A549 (cell line): ENCODE data around the gene NIT2. TPM values are rescaled to one million over a fixed set of nuclear protein-coding genes. Genes with fewer than 3 reads are reported as not detected.

Experiments
- ATAC-seq, 2 experiments: fragments of 200-7000 bp in 1 of 2; fragments of >200 bp in 1 of 2; cut with Nextera tagmentation in 1 of 2; cut with Tn5 transposase in 1 of 2; 3 replicates each; pipeline versions ENCODE4 v1.8.0 to v1.9.1; 2018 to 2020; ENCODE audit warnings: mild to moderate bottlenecking in 1 of 2, moderate library complexity in 1 of 2
- CTCF ChIA-PET: fragments of 300-600 bp; sonication (Branson Sonifier 250); formaldehyde crosslinking; extraction: SDS; loops from one replicate; lab custom pipeline; 2021; ENCODE audit warnings: antibody characterized with exemption, inconsistent platforms; lab: Yijun Ruan, JAX
- POLR2A ChIA-PET: fragments of 350-600 bp; formaldehyde crosslinking; extraction: SDS; loops from one replicate; lab custom pipeline; 2021; ENCODE audit warnings: antibody characterized with exemption, inconsistent platforms; lab: Yijun Ruan, JAX
- DNase-seq, 2 experiments: peaks; one replicate each; pipeline versions ENCODE4 v3.0.0 to v3.0.0-alpha.2; 2011 to 2016; ENCODE audit warnings: low read depth in 1 of 2, low spot score in 1 of 2
- FAIRE-seq: peaks from 2 replicates; lab custom pipeline; 2011; peaks lifted over from hg19 to GRCh38; lab: Jason Lieb, UNC
- H3K27ac ChIP-seq, 2 experiments: fragments of >200 bp; sonication (Bioruptor Twin); formaldehyde crosslinking; 3 replicates each; pipeline ENCODE4 v1.5.1; 2016 to 2017
- H3K4me1 ChIP-seq: fragments of >200 bp; sonication (Bioruptor Twin); formaldehyde crosslinking; 3 replicates; pipeline ENCODE4 v1.6.1; 2016
- H3K4me2 ChIP-seq: fragments of >200 bp; sonication (Bioruptor Twin); formaldehyde crosslinking; 3 replicates; pipeline ENCODE4 v1.6.1; 2016
- H3K4me3 ChIP-seq: fragments of >200 bp; sonication (Bioruptor Twin); formaldehyde crosslinking; 3 replicates; pipeline ENCODE4 v1.5.1; 2016
- H3K9me3 ChIP-seq: fragments of >200 bp; sonication (Bioruptor Twin); formaldehyde crosslinking; 3 replicates; pipeline ENCODE4 v1.6.1; 2016
- CEBPB ChIP-seq, 2 experiments: fragments of >200 bp in 1 of 2; sonication (Bioruptor Twin) in 1 of 2; formaldehyde crosslinking in 1 of 2; IDR thresholded peaks; 2 replicates each; pipeline ENCODE4 v1.6.1; 2012 to 2016
- EHF ChIP-seq: fragments of 250-450 bp; sonication (Bioruptor Pico); IDR thresholded peaks from 2 replicates; pipeline ENCODE4 v1.5.0; 2020; ENCODE audit warnings: mild to moderate bottlenecking
- EHMT2 ChIP-seq: fragments of 200-600 bp; sonication (generic); IDR thresholded peaks from 2 replicates; pipeline ENCODE4 v1.6.1; 2016; ENCODE audit warnings: antibody characterized with exemption, low read depth, mild to moderate bottlenecking, moderate library complexity
- FOSL2 ChIP-seq, 2 experiments: fragments of 450-650 bp in 1 of 2; fragments of >200 bp in 1 of 2; sonication (Bioruptor Twin) in 1 of 2; formaldehyde crosslinking; IDR thresholded peaks; 2 replicates each; pipeline versions ENCODE4 v1.5.0 to v1.6.1; 2016 to 2020; ENCODE audit warnings: mild to moderate bottlenecking in 1 of 2, moderate library complexity in 1 of 2
- FOXS1 ChIP-seq: fragments of 250-450 bp; sonication (Bioruptor Pico); IDR thresholded peaks from 2 replicates; pipeline ENCODE4 v1.5.0; 2020; ENCODE audit warnings: mild to moderate bottlenecking, moderate library complexity
- HES2 ChIP-seq: fragments of >200 bp; sonication (Bioruptor Twin); formaldehyde crosslinking; IDR thresholded peaks from 2 replicates; pipeline ENCODE4 v1.6.1; 2016
- HOXB13 ChIP-seq: fragments of 250-450 bp; sonication (Bioruptor Pico); IDR thresholded peaks from 2 replicates; pipeline ENCODE4 v1.5.0; 2020; ENCODE audit warnings: low read depth, mild to moderate bottlenecking, moderate library complexity
- HOXB5 ChIP-seq: fragments of 250-450 bp; sonication (Bioruptor Pico); IDR thresholded peaks from 2 replicates; pipeline ENCODE4 v1.5.0; 2020; ENCODE audit warnings: mild to moderate bottlenecking, moderate library complexity
- MAFK ChIP-seq: fragments of 450-650 bp; IDR thresholded peaks from 2 replicates; pipeline ENCODE4 v1.6.1; 2014; ENCODE audit not compliant: partially characterized antibody
- MAX ChIP-seq: IDR thresholded peaks from 2 replicates; pipeline ENCODE4 v1.6.1; 2012
- MAZ ChIP-seq: fragments of 150-350 bp; IDR thresholded peaks from 2 replicates; pipeline ENCODE4 v1.6.1; 2014; ENCODE audit warnings: antibody characterized with exemption, low read depth, low read length, borderline replicate concordance
- NPAS2 ChIP-seq: fragments of 250-450 bp; sonication (Bioruptor Pico); IDR thresholded peaks from 2 replicates; pipeline ENCODE4 v1.8.0; 2022; ENCODE audit warnings: mild to moderate bottlenecking, moderate library complexity, borderline replicate concordance
- POLR2A ChIP-seq: IDR thresholded peaks from 2 replicates; pipeline ENCODE4 v1.6.1; 2012; ENCODE audit warnings: mild to moderate bottlenecking, low read length
- REST ChIP-seq: fragments of 200-600 bp; sonication (generic); IDR thresholded peaks from 2 replicates; pipeline ENCODE4 v1.6.1; 2016; ENCODE audit warnings: antibody characterized with exemption, mild to moderate bottlenecking, moderate library complexity
- SMC3 ChIP-seq: fragments of >200 bp; sonication (Bioruptor Twin); formaldehyde crosslinking; IDR thresholded peaks from 3 replicates; pipeline ENCODE4 v1.6.1; 2018; ENCODE audit warnings: inconsistent platforms
- SREBF2 ChIP-seq: fragments of 450-650 bp; IDR thresholded peaks from 2 replicates; pipeline ENCODE4 v1.6.1; 2014; ENCODE audit warnings: mild to moderate bottlenecking, moderate library complexity
- ZC3H11A ChIP-seq: fragments of 450-650 bp; IDR thresholded peaks from 2 replicates; pipeline ENCODE4 v1.6.1; 2014; ENCODE audit warnings: antibody characterized with exemption, mild to moderate bottlenecking
- ZFP36 ChIP-seq: fragments of 450-650 bp; IDR thresholded peaks from 2 replicates; pipeline ENCODE4 v1.6.1; 2014; ENCODE audit warnings: borderline replicate concordance; ENCODE audit not compliant: partially characterized antibody
- ZNF302 ChIP-seq: fragments of 250-450 bp; sonication (Bioruptor Pico); IDR thresholded peaks from 2 replicates; pipeline ENCODE4 v1.9.0; 2021; ENCODE audit warnings: inconsistent platforms, mild to moderate bottlenecking, moderate library complexity
- WGBS: methylation state at CpG from one replicate; pipeline ENCODE4 v1.1.6; 2017; ENCODE audit errors: missing lambda C conversion rate; 5-methylcytosine and 5-hydroxymethylcytosine counted together
- polyA plus RNA-seq, 4 experiments: library from polyadenylated mRNA; depleted of rRNA in 3 of 4; stranded (reverse); fragments of >200 nt; fragmentation: RNase III in 1 of 4; extraction: RNeasy Plus Mini Kit Qiagen cat#74134 plus additional on column Dnase treatment in 1 of 4; gene quantifications; 2 replicates in 3 of 4; 3 replicates in 1 of 4; pipeline ENCODE4 v1.2.3, GENCODE V29; 2011 to 2017
- TF ChIP-seq, protein P1 (sequence below): IDR thresholded peaks from 2 replicates; pipeline ENCODE4 v1.6.1; 2012; ENCODE audit warnings: low read depth, borderline replicate concordance
- TF ChIP-seq, protein P2 (sequence below): IDR thresholded peaks from 2 replicates; pipeline ENCODE4 v1.6.1; 2012

Gene NIT2
- polyA plus RNA-seq, 2 of the 4 experiments (the other 2 are of a cell fraction): 75.0 to 140 TPM

DNA sequence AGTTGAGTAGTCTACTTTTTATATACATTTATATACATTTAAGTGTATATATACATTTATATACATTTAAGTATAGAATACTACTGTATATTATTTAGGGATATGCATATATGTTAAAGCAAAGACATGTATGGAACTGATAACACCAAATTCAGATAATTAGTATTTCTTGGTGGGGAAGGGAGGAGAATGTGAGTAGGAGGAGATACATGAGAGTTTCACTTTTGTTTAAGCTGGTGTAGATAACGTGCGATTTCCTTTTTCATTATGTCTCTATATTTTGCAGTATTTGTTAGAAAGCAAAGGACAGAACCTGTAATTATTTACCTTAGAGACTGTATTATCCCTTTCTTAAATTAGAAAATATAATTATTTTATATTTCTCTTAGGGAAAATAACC lies 16.6 kb upstream of the NIT2 start:
- no peak overlapping the region for H3K4me2 ChIP-seq
- TF ChIP-seq CEBPB (IDR thresholded peaks at IDR 0.05): no peak
- TF ChIP-seq, all 56 proteins: peak for 0
- H3K27ac ChIP-seq: no peak overlapping the region
- ATAC-seq (no peak), FAIRE-seq (no peak), DNase-seq (no peak)
- POLR2A ChIA-PET: no interaction called here
- WGBS: 97% methylated on average over 2 of the region's 2 CpGs
- no peak overlapping the region for H3K4me3 ChIP-seq
- H3K4me1 ChIP-seq: peaks cover 3% of the 10 kb centered on the region; the same call in 1 of the 3 replicates
- H3K9me3 ChIP-seq: no peaks in the 10 kb centered on the region
- CTCF ChIA-PET: interaction anchor here (1.0 to 1.3 kb wide), 3 partner anchors 38 to 485 kb away, joined by 3 to 4 read pairs (median 4); no protein-coding TSS in a partner anchor

- CTCF ChIA-PET: no interaction called here
- 93% methylated on average over 2 of the region's 2 CpGs for WGBS
- no peak overlapping the region for H3K4me3 ChIP-seq
- FAIRE-seq (no peak), ATAC-seq (no peak), DNase-seq (no peak)
- POLR2A ChIA-PET: no interaction called here
- peaks cover 3% of the 10 kb centered on the region; the same call in 1 of the 3 replicates for H3K4me1 ChIP-seq
- H3K9me3 ChIP-seq: no peaks in the 10 kb centered on the region
- H3K4me2 ChIP-seq: no peak overlapping the region
- TF ChIP-seq FOSL2 (IDR thresholded peaks at IDR 0.05): no peak
- no peak for TF ChIP-seq FOSL2 (CRISPR knock-in tag; IDR thresholded peaks at IDR 0.05)
- no peak for TF ChIP-seq ZFP36
- TF ChIP-seq, all 56 proteins: peak for 0
- H3K27ac ChIP-seq: no peak overlapping the region
These were observed 14.6 kb upstream of the NIT2 start for GRCh38 chr3:100319951-100320350.

- H3K4me1 ChIP-seq: no peaks in the 10 kb centered on the region
- ATAC-seq (no peak), FAIRE-seq (no peak), DNase-seq (no peak)
- ChIA-PET CTCF (no interaction called here), POLR2A (interaction anchor here (1.4 kb wide), 1 partner anchor 10 kb away, joined by 4 read pairs; the partner anchor contains the start of gene NIT2)
- no peak overlapping the region for H3K4me2 ChIP-seq
- H3K4me3 ChIP-seq: no peak overlapping the region
- H3K9me3 ChIP-seq: no peaks in the 10 kb centered on the region
- TF ChIP-seq MAZ: no peak
- TF ChIP-seq HES2: no peak
- no peak for TF ChIP-seq NPAS2 (CRISPR knock-in tag)
- TF ChIP-seq FOXS1 (CRISPR knock-in tag): no peak
- TF ChIP-seq HOXB5 (CRISPR knock-in tag): no peak
- no peak for TF ChIP-seq SMC3
- TF ChIP-seq MAX: no peak
- no peak for TF ChIP-seq ZC3H11A
- TF ChIP-seq EHF (CRISPR knock-in tag): no peak
- TF ChIP-seq, protein P1, sequence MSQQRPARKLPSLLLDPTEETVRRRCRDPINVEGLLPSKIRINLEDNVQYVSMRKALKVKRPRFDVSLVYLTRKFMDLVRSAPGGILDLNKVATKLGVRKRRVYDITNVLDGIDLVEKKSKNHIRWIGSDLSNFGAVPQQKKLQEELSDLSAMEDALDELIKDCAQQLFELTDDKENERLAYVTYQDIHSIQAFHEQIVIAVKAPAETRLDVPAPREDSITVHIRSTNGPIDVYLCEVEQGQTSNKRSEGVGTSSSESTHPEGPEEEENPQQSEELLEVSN: no peak
- TF ChIP-seq HOXB13 (CRISPR knock-in tag): no peak
- no peak for TF ChIP-seq SREBF2
- no peak for TF ChIP-seq ZNF302 (CRISPR knock-in tag)
- no peak for TF ChIP-seq REST
- no peak for TF ChIP-seq MAFK
- no peak for TF ChIP-seq POLR2A
- no peak for TF ChIP-seq ZFP36
- no peak for TF ChIP-seq EHMT2
- TF ChIP-seq, protein P2, sequence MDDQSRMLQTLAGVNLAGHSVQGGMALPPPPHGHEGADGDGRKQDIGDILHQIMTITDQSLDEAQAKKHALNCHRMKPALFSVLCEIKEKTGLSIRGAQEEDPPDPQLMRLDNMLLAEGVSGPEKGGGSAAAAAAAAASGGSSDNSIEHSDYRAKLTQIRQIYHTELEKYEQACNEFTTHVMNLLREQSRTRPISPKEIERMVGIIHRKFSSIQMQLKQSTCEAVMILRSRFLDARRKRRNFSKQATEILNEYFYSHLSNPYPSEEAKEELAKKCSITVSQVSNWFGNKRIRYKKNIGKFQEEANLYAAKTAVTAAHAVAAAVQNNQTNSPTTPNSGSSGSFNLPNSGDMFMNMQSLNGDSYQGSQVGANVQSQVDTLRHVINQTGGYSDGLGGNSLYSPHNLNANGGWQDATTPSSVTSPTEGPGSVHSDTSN: no peak
- no peak overlapping the region for H3K27ac ChIP-seq
These were observed 10.5 kb upstream of the NIT2 start for GRCh38 chr3:100324044-100324443.
